Loucy (cell line): Measurements from ENCODE around the gene TLL1.

ENCODE experiments used
- H2AFZ ChIP-seq: fragments of 200-600 bp; sonication (generic); 2 replicates; pipeline ENCODE4 v1.6.0; 2016; ENCODE audit warnings: antibody characterized with exemption, mild to moderate bottlenecking, low read length, moderate library complexity
- H3F3A ChIP-seq: fragments of 200-600 bp; 2 replicates; pipeline ENCODE4 v1.6.0; 2016; ENCODE audit warnings: antibody characterized with exemption, low read depth, mild to moderate bottlenecking
- H3K27me3 ChIP-seq: fragments of 200-600 bp; sonication (generic); 2 replicates; pipeline ENCODE4 v1.6.1; 2014; ENCODE audit warnings: low read length, mild to moderate bottlenecking; ENCODE audit not compliant: insufficient read depth, poor library complexity, severe bottlenecking
- H3K36me3 ChIP-seq: fragments of 200-600 bp; sonication (generic); 2 replicates; pipeline ENCODE4 v1.6.1; 2016; ENCODE audit warnings: low read length; ENCODE audit not compliant: insufficient read depth
- H3K4me1 ChIP-seq: fragments of 200-600 bp; sonication (generic); 2 replicates; pipeline ENCODE4 v1.5.1; 2014; ENCODE audit warnings: low read length, mild to moderate bottlenecking; ENCODE audit not compliant: insufficient read depth, poor library complexity, severe bottlenecking
- H3K4me2 ChIP-seq: fragments of 200-600 bp; sonication (generic); 2 replicates; pipeline ENCODE4 v1.6.0; 2014; ENCODE audit warnings: antibody characterized with exemption, low read length, low read depth, mild to moderate bottlenecking; ENCODE audit not compliant: poor library complexity, severe bottlenecking
- H3K4me3 ChIP-seq: fragments of 200-600 bp; sonication (generic); 2 replicates; pipeline ENCODE4 v1.5.1; 2014; ENCODE audit warnings: low read length, mild to moderate bottlenecking, mixed read lengths; ENCODE audit not compliant: poor library complexity, severe bottlenecking
- H3K79me2 ChIP-seq: fragments of 200-600 bp; sonication (generic); 2 replicates; pipeline ENCODE4 v1.6.1; 2014; ENCODE audit warnings: low read length; ENCODE audit not compliant: insufficient read depth
- H3K9ac ChIP-seq: fragments of 200-600 bp; sonication (generic); 2 replicates; pipeline ENCODE4 v1.6.0; 2014; ENCODE audit warnings: mild to moderate bottlenecking, low read depth, low read length, moderate library complexity; ENCODE audit not compliant: poor library complexity, severe bottlenecking
- H3K9me2 ChIP-seq: fragments of 200-600 bp; sonication (generic); replicated peaks from 2 replicates; pipeline ENCODE4 v1.6.1; 2016; ENCODE audit warnings: low read depth, low read length, mixed read lengths
- H3K9me3 ChIP-seq: fragments of 200-600 bp; sonication (generic); 2 replicates; pipeline ENCODE4 v1.6.1; 2014; ENCODE audit warnings: mild to moderate bottlenecking, antibody characterized with exemption, low read length, low read depth; ENCODE audit not compliant: insufficient read depth
- H4K20me1 ChIP-seq: fragments of 200-600 bp; sonication (generic); 2 replicates; pipeline ENCODE4 v1.6.0; 2014; ENCODE audit warnings: antibody characterized with exemption, low read length, mild to moderate bottlenecking; ENCODE audit not compliant: insufficient read depth, poor library complexity, severe bottlenecking
- CTCF ChIP-seq: fragments of 200-600 bp; sonication (generic); conservative IDR thresholded peaks from 2 replicates; pipeline ENCODE4 v1.5.1; 2014; ENCODE audit warnings: mild to moderate bottlenecking, antibody characterized with exemption, low read length
- EZH2phosphoT487 ChIP-seq: fragments of 200-600 bp; IDR thresholded peaks from 2 replicates; pipeline ENCODE4 v1.6.1; 2018; ENCODE audit warnings: antibody characterized with exemption, mild to moderate bottlenecking, moderate library complexity, borderline replicate concordance

The TLL1 gene

GRCh38 chr4:165839615-165840333 is 33.3 kb upstream of the TLL1 start:
- 0 out of 2 replicates have a peak overlapping the region, but pooled peaks have one; percentile 23 for H2AFZ ChIP-seq
- no peaks in the 10 kb centered on the region for H3K36me3 ChIP-seq
- no peak overlapping the region for H3K9ac ChIP-seq
- H3K4me1 ChIP-seq = no peaks in the 10 kb centered on the region
- no peaks in the 10 kb centered on the region for H3F3A ChIP-seq
- H3K79me2 ChIP-seq = no peaks in the 10 kb centered on the region
- no peaks in the 10 kb centered on the region for H3K27me3 ChIP-seq
- no peaks in the 10 kb centered on the region for H3K9me2 ChIP-seq
- H3K9me3 ChIP-seq = no peaks in the 10 kb centered on the region
- TF ChIP-seq CTCF (no peak), EZH2phosphoT487 (no peak)
- no peak overlapping the region for H3K4me3 ChIP-seq
- H3K4me2 ChIP-seq = no peak overlapping the region
- H4K20me1 ChIP-seq = no peaks in the 10 kb centered on the region

- H3K79me2 ChIP-seq = no peaks in the 10 kb centered on the region
- H3F3A ChIP-seq = no peaks in the 10 kb centered on the region
- no peak overlapping the region for H3K4me3 ChIP-seq
- no peak overlapping the region for H3K4me2 ChIP-seq
- H3K36me3 ChIP-seq = no peaks in the 10 kb centered on the region
- peak overlapping the region; percentile 0; the same call in 1 of the 2 replicates for H2AFZ ChIP-seq
- no peak for TF ChIP-seq EZH2phosphoT487
- TF ChIP-seq CTCF = no peak
- no peaks in the 10 kb centered on the region for H4K20me1 ChIP-seq
- no peaks in the 10 kb centered on the region for H3K27me3 ChIP-seq
- no peaks in the 10 kb centered on the region for H3K9me3 ChIP-seq
- H3K4me1 ChIP-seq = no peaks in the 10 kb centered on the region
- no peak overlapping the region for H3K9ac ChIP-seq
- H3K9me2 ChIP-seq = no peaks in the 10 kb centered on the region
Measured at GRCh38 chr4:165842684-165843083, 30.4 kb upstream of the TLL1 start.

GRCh38 chr4:165844161-165844560 is 28.9 kb upstream of the TLL1 start:
- H3K9me3 ChIP-seq = no peaks in the 10 kb centered on the region
- H3F3A ChIP-seq = no peaks in the 10 kb centered on the region
- H2AFZ ChIP-seq = no peak overlapping the region

More at GRCh38 chr4:165844161-165844560, 28.9 kb upstream of the TLL1 start:
- TF ChIP-seq EZH2phosphoT487 (no peak), CTCF (no peak)
- Histone ChIP-seq H3K4me3 (no peak overlapping the region), H3K36me3 (no peaks in the 10 kb centered on the region), H3K4me2 (no peak overlapping the region), H3K9me2 (no peaks in the 10 kb centered on the region), H4K20me1 (no peaks in the 10 kb centered on the region), H3K9ac (no peak overlapping the region), H3K79me2 (no peaks in the 10 kb centered on the region), H3K4me1 (no peaks in the 10 kb centered on the region), H3K27me3 (no peaks in the 10 kb centered on the region)
